ENCODE data around the gene PRKAR1B. TPM values are rescaled to one million over a fixed set of nuclear protein-coding genes. Genes with fewer than 3 reads are reported as not detected.

PRKAR1B gene
- total and polyA plus RNA-seq, 7 donors: 1.4 to 4.6 (median 1.9) TPM

DNA sequence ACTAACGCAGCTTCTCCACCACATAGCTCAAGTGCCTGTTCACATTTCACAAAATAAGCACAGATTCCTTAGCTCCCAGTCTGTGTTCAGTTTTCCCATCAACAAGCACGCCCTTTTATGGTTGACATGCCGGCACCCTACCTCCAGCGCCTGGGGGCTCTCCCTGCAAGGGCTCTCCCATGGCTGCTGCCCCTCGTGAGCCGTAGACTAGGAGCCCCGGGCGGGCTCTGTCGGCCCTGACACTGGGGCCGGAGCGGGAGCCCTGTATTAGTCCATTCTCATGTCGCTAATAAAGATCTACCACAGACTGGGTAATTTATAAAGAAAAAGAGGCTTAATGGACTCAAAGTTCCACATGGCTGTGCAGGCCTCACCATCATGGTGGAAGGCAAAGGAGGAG lies 34.0 kb upstream of the PRKAR1B start:
- intact Hi-C loops (cut with DNase I): no loop called here

GRCh38 chr7:760006-760405 lies 32.9 kb upstream of the PRKAR1B start:
- intact Hi-C loops (cut with DNase I): no loop called here
- peaks cover 3 to 93% of the 10 kb centered on the region in 2 donors for H3K36me3 ChIP-seq (ENCODE audit: insufficient read depth in 1 of 2, low read depth in 1 of 2)
- TF ChIP-seq, protein P1, sequence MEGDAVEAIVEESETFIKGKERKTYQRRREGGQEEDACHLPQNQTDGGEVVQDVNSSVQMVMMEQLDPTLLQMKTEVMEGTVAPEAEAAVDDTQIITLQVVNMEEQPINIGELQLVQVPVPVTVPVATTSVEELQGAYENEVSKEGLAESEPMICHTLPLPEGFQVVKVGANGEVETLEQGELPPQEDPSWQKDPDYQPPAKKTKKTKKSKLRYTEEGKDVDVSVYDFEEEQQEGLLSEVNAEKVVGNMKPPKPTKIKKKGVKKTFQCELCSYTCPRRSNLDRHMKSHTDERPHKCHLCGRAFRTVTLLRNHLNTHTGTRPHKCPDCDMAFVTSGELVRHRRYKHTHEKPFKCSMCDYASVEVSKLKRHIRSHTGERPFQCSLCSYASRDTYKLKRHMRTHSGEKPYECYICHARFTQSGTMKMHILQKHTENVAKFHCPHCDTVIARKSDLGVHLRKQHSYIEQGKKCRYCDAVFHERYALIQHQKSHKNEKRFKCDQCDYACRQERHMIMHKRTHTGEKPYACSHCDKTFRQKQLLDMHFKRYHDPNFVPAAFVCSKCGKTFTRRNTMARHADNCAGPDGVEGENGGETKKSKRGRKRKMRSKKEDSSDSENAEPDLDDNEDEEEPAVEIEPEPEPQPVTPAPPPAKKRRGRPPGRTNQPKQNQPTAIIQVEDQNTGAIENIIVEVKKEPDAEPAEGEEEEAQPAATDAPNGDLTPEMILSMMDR (IDR thresholded peaks at IDR 0.05): no peak
- peak in 1 of 2 donors; percentile 19 for DNase-seq
- 91 to 95% (median 91%) methylated on average over 16 of the region's 16 CpGs for WGBS, 3 donors
- ATAC-seq: no peak
- H3K4me3 ChIP-seq: no peak overlapping the region
- H3K9me3 ChIP-seq: no peaks in the 10 kb centered on the region
- H3K27ac ChIP-seq: no peak overlapping the region
- no peaks in the 10 kb centered on the region for H3K4me1 ChIP-seq
- no peaks in the 10 kb centered on the region for H3K27me3 ChIP-seq (ENCODE audit: insufficient read depth in 3 of 3, low read length in 2 of 3)

More for the DNA sequence above, 34.0 kb upstream of the PRKAR1B start:
- TF ChIP-seq, protein P1 (IDR thresholded peaks at IDR 0.05): no peak
- Histone ChIP-seq H3K4me3 (no peak overlapping the region), H3K9me3 (no peaks in the 10 kb centered on the region), H3K36me3 (ENCODE audit: insufficient read depth in 1 of 2, low read depth in 1 of 2) (peaks cover 3 to 97% of the 10 kb centered on the region in 2 donors), H3K27me3 (ENCODE audit: insufficient read depth in 3 of 3, low read length in 2 of 3) (no peaks in the 10 kb centered on the region), H3K27ac (no peak overlapping the region), H3K4me1 (no peaks in the 10 kb centered on the region)
- DNase-seq (peak in 1 of 2 donors; percentile 15), ATAC-seq (no peak)
- 96 to 98% (median 97%) methylated on average over 12 of the region's 12 CpGs for WGBS, 3 donors

DNA sequence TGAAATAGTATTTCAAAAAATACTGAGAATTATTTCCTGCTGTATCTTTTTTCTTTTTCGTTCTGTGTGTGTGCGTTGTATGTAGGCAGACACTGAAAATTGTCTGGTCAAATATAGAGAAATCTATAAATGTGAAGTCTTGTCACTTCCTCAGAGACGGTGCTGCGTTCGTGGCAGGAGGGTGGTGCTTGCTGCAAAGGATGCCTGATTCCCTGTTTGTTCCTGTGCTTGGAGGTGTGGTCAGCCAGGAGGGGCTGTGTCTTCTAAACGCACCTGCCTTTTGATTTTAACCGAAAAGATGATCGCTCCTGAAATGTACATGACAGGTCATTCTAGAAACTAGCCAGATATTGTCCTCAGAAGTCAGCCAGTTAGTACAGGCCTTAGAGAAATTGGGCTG lies 32.5 kb upstream of the PRKAR1B start:
- TF ChIP-seq, protein P1 (IDR thresholded peaks at IDR 0.05): no peak
- DNase-seq (peak in 1 of 2 donors; percentile 12), ATAC-seq (no peak)
- 88 to 95% (median 92%) methylated on average over 8 of the region's 8 CpGs for WGBS, 3 donors
- Histone ChIP-seq H3K27me3 (ENCODE audit: insufficient read depth in 3 of 3, low read length in 2 of 3) (no peaks in the 10 kb centered on the region), H3K4me1 (no peaks in the 10 kb centered on the region), H3K4me3 (no peak overlapping the region), H3K36me3 (ENCODE audit: insufficient read depth in 1 of 2, low read depth in 1 of 2) (peaks cover 3 to 93% of the 10 kb centered on the region in 2 donors), H3K9me3 (no peaks in the 10 kb centered on the region), H3K27ac (no peak overlapping the region)
- intact Hi-C loops (cut with DNase I): no loop called here

DNA sequence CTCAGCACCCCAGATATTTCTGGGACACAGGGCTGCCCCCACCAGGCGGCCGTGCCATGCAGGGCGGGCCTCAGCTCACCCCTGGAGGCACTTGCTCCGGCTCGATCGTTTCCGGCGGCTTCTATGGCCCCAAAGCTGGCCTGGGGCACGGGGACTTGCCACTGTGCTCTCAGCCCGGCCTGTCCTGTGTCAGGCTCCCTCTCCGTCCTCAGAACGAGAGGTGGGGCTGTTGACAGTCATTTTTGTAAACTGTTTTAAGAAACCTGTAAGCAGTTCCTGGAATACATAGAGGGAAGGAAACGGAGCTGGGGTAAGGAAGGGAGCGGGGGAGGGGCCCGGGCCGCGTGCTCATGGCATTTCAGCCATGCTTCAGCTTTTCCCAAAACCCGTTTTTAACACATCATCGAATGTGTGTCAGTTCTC lies 30.7 kb upstream of the PRKAR1B start:
- Histone ChIP-seq H3K27ac (no peak overlapping the region), H3K36me3 (ENCODE audit: insufficient read depth in 1 of 2, low read depth in 1 of 2) (peaks cover 3 to 81% of the 10 kb centered on the region in 2 donors), H3K4me3 (no peak overlapping the region), H3K9me3 (no peaks in the 10 kb centered on the region), H3K27me3 (ENCODE audit: insufficient read depth in 3 of 3, low read length in 2 of 3) (no peaks in the 10 kb centered on the region), H3K4me1 (no peaks in the 10 kb centered on the region)
- ATAC-seq: no peak
- WGBS, 3 donors: 86 to 93% (median 89%) methylated on average over 19 of the region's 19 CpGs
- intact Hi-C loops (cut with DNase I): no loop called here
- peak in 1 of 2 donors; percentile 34 for DNase-seq
- TF ChIP-seq, protein P1 (IDR thresholded peaks at IDR 0.05): no peak

GRCh38 chr7:756928-757560 lies 30.0 kb upstream of the PRKAR1B start:
- DNase-seq (peak in 1 of 2 donors; percentile 38), ATAC-seq (no peak)
- Histone ChIP-seq H3K9me3 (no peaks in the 10 kb centered on the region), H3K27ac (no peak overlapping the region), H3K36me3 (ENCODE audit: insufficient read depth in 1 of 2, low read depth in 1 of 2) (peaks cover 3 to 76% of the 10 kb centered on the region in 2 donors), H3K27me3 (ENCODE audit: insufficient read depth in 3 of 3, low read length in 2 of 3) (no peaks in the 10 kb centered on the region), H3K4me3 (no peak overlapping the region), H3K4me1 (no peaks in the 10 kb centered on the region)
- intact Hi-C loops (cut with DNase I): no loop called here
- TF ChIP-seq, protein P1 (IDR thresholded peaks at IDR 0.05): no peak
- WGBS, 3 donors: 92 to 97% (median 92%) methylated on average over 32 to 35 of the region's 35 CpGs

Measured in psoas muscle (tissue), 8 donors.